K562 (cell line): Measurements from ENCODE around the gene IRF2BP2. TPM values are rescaled to one million over a fixed set of nuclear protein-coding genes. Genes with fewer than 3 reads are reported as not detected.

Source experiments
- CBX2 ChIP-seq: fragments of 200-600 bp; sonication (generic); IDR thresholded peaks from one replicate; pipeline ENCODE4 v1.6.1; 2012; ENCODE audit warnings: mild to moderate bottlenecking, low read length, inconsistent platforms; ENCODE audit not compliant: insufficient read depth, poor library complexity, severe bottlenecking
- COPS2 ChIP-seq: fragments of 450-650 bp; conservative IDR thresholded peaks from 2 replicates; pipeline ENCODE4 v1.6.1; 2016; ENCODE audit warnings: mild to moderate bottlenecking, moderate library complexity
- GTF2E2 ChIP-seq: fragments of 200-800 bp; sonication (Bioruptor generic); IDR thresholded peaks from 2 replicates; pipeline ENCODE4 v1.6.1; 2016; ENCODE audit warnings: missing genetic modification characterization, missing compliant biosample characterization
- HDAC8 ChIP-seq: fragments of 450-650 bp; IDR thresholded peaks from 2 replicates; pipeline ENCODE4 v1.6.1; 2016; ENCODE audit warnings: mild to moderate bottlenecking, missing genetic modification characterization, moderate library complexity, missing compliant biosample characterization
- HMGN3 ChIP-seq: IDR thresholded peaks from 2 replicates; pipeline ENCODE4 v1.6.1; 2011; ENCODE audit warnings: borderline replicate concordance, low read depth, mild to moderate bottlenecking, mixed read lengths, low read length; ENCODE audit not compliant: insufficient read length; ENCODE audit errors: extremely low read depth
- MAFF ChIP-seq: IDR thresholded peaks from 2 replicates; pipeline ENCODE4 v1.6.1; 2012; ENCODE audit warnings: low read length, improper control_type of control experiment
- MECOM ChIP-seq: fragments of 250-450 bp; sonication (Bioruptor Pico); IDR thresholded peaks from 2 replicates; pipeline ENCODE4 v1.8.0; 2022; ENCODE audit warnings: inconsistent platforms
- NFE2 ChIP-seq: IDR thresholded peaks from 2 replicates; pipeline ENCODE4 v1.6.1; 2014; ENCODE audit warnings: antibody characterized with exemption, low read depth
- NFYB ChIP-seq: IDR thresholded peaks from 2 replicates; pipeline ENCODE4 v1.6.1; 2011; ENCODE audit warnings: mild to moderate bottlenecking, moderate library complexity; ENCODE audit not compliant: insufficient read length; ENCODE audit errors: extremely low read depth
- NR2C1 ChIP-seq, 2 experiments: fragments of 450-650 bp; IDR thresholded peaks; 2 replicates each; pipeline ENCODE4 v1.6.1; 2017; ENCODE audit warnings: mild to moderate bottlenecking in 2 of 2, antibody characterized with exemption in 1 of 2, inconsistent platforms in 1 of 2, missing compliant biosample characterization in 1 of 2, missing genetic modification characterization in 1 of 2
- NUFIP1 ChIP-seq: fragments of 450-650 bp; IDR thresholded peaks from 2 replicates; pipeline ENCODE4 v1.6.1; 2018; ENCODE audit not compliant: partially characterized antibody
- PHB2 ChIP-seq: fragments of 450-650 bp; IDR thresholded peaks from 2 replicates; pipeline ENCODE4 v1.6.1; 2017; ENCODE audit warnings: low read depth
- RFX7 ChIP-seq: fragments of 250-450 bp; sonication (Bioruptor Pico); IDR thresholded peaks from 2 replicates; pipeline ENCODE4 v1.5.1; 2021; ENCODE audit warnings: mild to moderate bottlenecking
- SMARCA4 ChIP-seq: fragments of 450-650 bp; IDR thresholded peaks from 2 replicates; pipeline ENCODE4 v1.6.1; 2016
- SMARCC2 ChIP-seq: fragments of 450-650 bp; IDR thresholded peaks from 2 replicates; pipeline ENCODE4 v1.6.1; 2017; ENCODE audit warnings: antibody characterized with exemption, moderate library complexity, mild to moderate bottlenecking, low read depth
- SRSF9 ChIP-seq: fragments of 200-400 bp; formaldehyde crosslinking; IDR thresholded peaks from 2 replicates; pipeline ENCODE4 v1.6.1; 2017; ENCODE audit warnings: low read depth, low read length, borderline replicate concordance
- ZFP1 ChIP-seq: fragments of 450-650 bp; formaldehyde crosslinking; IDR thresholded peaks from 2 replicates; pipeline ENCODE4 v1.4.0; 2020; ENCODE audit warnings: mild to moderate bottlenecking, mixed read lengths
- ZNF134 ChIP-seq: fragments of 250-450 bp; sonication (Bioruptor Pico); conservative IDR thresholded peaks from 2 replicates; pipeline ENCODE4 v1.4.0; 2020
- ZNF324 ChIP-seq: fragments of 250-450 bp; sonication (Bioruptor Pico); IDR thresholded peaks from 2 replicates; pipeline ENCODE4 v1.4.0; 2020; ENCODE audit warnings: mild to moderate bottlenecking
- ZNF354B ChIP-seq: fragments of 250-450 bp; sonication (Bioruptor Pico); IDR thresholded peaks from 2 replicates; pipeline ENCODE4 v1.4.0; 2020
- ZNF644 ChIP-seq: fragments of 200-800 bp; sonication (Bioruptor generic); IDR thresholded peaks from 2 replicates; pipeline ENCODE4 v1.6.1; 2016; ENCODE audit warnings: low read depth, missing genetic modification characterization, missing compliant biosample characterization
- ZZZ3 ChIP-seq: fragments of 450-650 bp; IDR thresholded peaks from 2 replicates; pipeline ENCODE4 v1.6.1; 2016; ENCODE audit warnings: antibody characterized with exemption, mild to moderate bottlenecking, moderate library complexity
- polyA plus RNA-seq, 8 experiments: library from polyadenylated mRNA; depleted of rRNA in 4 of 8; stranded (reverse) in 5 of 8; unstranded in 3 of 8; fragments of >200 nt; fragmentation: Nextera tagmentation in 2 of 8; fragmentation: Illumina TruSeq in 1 of 8; extraction: Ambion mirVana in 2 of 8; extraction: Trizol in 1 of 8; gene quantifications; 2 replicates each; pipeline versions ENCODE4 v1.2.1 to v1.2.3, GENCODE V29; 2011 to 2014; ENCODE audit warnings: inconsistent platforms in 1 of 8, missing spikeins in 1 of 8
- total RNA-seq, 7 experiments: library from RNA; depleted of rRNA in 6 of 7; stranded (reverse); fragments of >200 nt in 6 of 7; fragmentation: Illumina TruSeq in 2 of 7; extraction: Trizol in 2 of 7; gene quantifications; 2 replicates each; pipeline versions ENCODE4 v1.2.1 to v1.2.3, GENCODE V29; 2011 to 2021; ENCODE audit warnings: low replicate concordance in 1 of 7
- TF ChIP-seq, protein P1 (sequence below): fragments of 250-450 bp; sonication (Bioruptor Pico); IDR thresholded peaks from 2 replicates; pipeline ENCODE4 v1.4.0; 2020
- TF ChIP-seq, protein P2 (sequence below): fragments of 150-350 bp; conservative IDR thresholded peaks from 2 replicates; pipeline ENCODE4 v1.6.1; 2014; ENCODE audit warnings: low read length
- TF ChIP-seq, protein P3 (sequence below): fragments of 450-650 bp; IDR thresholded peaks from 2 replicates; pipeline ENCODE4 v1.6.1; 2014; ENCODE audit warnings: low read depth, mild to moderate bottlenecking, moderate library complexity, borderline replicate concordance

IRF2BP2 gene
- total and polyA plus RNA-seq, 9 of the 15 experiments (the other 6 are each of a cell fraction or from before 2014, with no cell fraction given) = 7.7 to 68.6 (median 22.1) TPM

- TF ChIP-seq, protein P1, sequence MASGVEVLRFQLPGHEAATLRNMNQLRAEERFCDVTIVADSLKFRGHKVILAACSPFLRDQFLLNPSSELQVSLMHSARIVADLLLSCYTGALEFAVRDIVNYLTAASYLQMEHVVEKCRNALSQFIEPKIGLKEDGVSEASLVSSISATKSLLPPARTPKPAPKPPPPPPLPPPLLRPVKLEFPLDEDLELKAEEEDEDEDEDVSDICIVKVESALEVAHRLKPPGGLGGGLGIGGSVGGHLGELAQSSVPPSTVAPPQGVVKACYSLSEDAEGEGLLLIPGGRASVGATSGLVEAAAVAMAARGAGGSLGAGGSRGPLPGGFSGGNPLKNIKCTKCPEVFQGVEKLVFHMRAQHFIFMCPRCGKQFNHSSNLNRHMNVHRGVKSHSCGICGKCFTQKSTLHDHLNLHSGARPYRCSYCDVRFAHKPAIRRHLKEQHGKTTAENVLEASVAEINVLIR (CRISPR knock-in tag) = 0 out of 2 replicates have a peak, but pooled peaks have one; percentile 28
- TF ChIP-seq CBX2 (no peak), NUFIP1 (no peak), NR2C1 (IDR thresholded peaks at IDR 0.05) (no peak), NR2C1 (tag; IDR thresholded peaks at IDR 0.05) (peak; percentile 24; the same call in 1 of the 2 replicates), RFX7 (CRISPR knock-in tag) (0 out of 2 replicates have a peak, but pooled peaks have one; percentile 35), ZFP1 (CRISPR knock-in tag) (no peak), ZNF644 (tag) (no peak; the same call in 1 of the 2 replicates), ZZZ3 (no peak), NFE2 (0 out of 2 replicates have a peak, but pooled peaks have one; percentile 2), HMGN3 (peak; percentile 96), GTF2E2 (tag) (peak; percentile 57; the same call in 1 of the 2 replicates), SMARCC2 (0 out of 2 replicates have a peak, but pooled peaks have one; percentile 45), PHB2 (no peak), ZNF134 (CRISPR knock-in tag) (no peak), ZNF354B (CRISPR knock-in tag) (no peak), COPS2 (no peak), MAFF (no peak), MECOM (CRISPR knock-in tag) (peak; percentile 80), HDAC8 (peak; percentile 89; the same call in 1 of the 2 replicates), NFYB (no peak), SRSF9 (no peak), SMARCA4 (peak; percentile 41; the same call in 1 of the 2 replicates), ZNF324 (CRISPR knock-in tag) (no peak)
- TF ChIP-seq, protein P2, sequence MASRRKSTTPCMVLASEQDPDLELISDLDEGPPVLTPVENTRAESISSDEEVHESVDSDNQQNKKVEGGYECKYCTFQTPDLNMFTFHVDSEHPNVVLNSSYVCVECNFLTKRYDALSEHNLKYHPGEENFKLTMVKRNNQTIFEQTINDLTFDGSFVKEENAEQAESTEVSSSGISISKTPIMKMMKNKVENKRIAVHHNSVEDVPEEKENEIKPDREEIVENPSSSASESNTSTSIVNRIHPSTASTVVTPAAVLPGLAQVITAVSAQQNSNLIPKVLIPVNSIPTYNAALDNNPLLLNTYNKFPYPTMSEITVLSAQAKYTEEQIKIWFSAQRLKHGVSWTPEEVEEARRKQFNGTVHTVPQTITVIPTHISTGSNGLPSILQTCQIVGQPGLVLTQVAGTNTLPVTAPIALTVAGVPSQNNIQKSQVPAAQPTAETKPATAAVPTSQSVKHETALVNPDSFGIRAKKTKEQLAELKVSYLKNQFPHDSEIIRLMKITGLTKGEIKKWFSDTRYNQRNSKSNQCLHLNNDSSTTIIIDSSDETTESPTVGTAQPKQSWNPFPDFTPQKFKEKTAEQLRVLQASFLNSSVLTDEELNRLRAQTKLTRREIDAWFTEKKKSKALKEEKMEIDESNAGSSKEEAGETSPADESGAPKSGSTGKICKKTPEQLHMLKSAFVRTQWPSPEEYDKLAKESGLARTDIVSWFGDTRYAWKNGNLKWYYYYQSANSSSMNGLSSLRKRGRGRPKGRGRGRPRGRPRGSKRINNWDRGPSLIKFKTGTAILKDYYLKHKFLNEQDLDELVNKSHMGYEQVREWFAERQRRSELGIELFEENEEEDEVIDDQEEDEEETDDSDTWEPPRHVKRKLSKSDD = no peak
- TF ChIP-seq, protein P3, sequence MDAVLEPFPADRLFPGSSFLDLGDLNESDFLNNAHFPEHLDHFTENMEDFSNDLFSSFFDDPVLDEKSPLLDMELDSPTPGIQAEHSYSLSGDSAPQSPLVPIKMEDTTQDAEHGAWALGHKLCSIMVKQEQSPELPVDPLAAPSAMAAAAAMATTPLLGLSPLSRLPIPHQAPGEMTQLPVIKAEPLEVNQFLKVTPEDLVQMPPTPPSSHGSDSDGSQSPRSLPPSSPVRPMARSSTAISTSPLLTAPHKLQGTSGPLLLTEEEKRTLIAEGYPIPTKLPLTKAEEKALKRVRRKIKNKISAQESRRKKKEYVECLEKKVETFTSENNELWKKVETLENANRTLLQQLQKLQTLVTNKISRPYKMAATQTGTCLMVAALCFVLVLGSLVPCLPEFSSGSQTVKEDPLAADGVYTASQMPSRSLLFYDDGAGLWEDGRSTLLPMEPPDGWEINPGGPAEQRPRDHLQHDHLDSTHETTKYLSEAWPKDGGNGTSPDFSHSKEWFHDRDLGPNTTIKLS = peak; percentile 54; the same call in 1 of the 2 replicates
Observed at GRCh38 chr1:234599617-234600417, 10.2 kb downstream of the IRF2BP2 start (continued).
